ENCODE results near the gene PARD3.

- TF ChIP-seq CTCF (IDR thresholded peaks at IDR 0.05) (no peak), POLR2AphosphoS5 (IDR thresholded peaks at IDR 0.05) (no peak)
Observed at GRCh38 chr10:34161777-34162370, 653.2 kb downstream of the PARD3 start.
